ENCODE measurements around the gene TMEM74B.

TMEM74B gene

GRCh38 chr20:1131354-1131753 lies 53.4 kb downstream of the TMEM74B start:
- no peak for DNase-seq

GRCh38 chr20:1130847-1131246 lies 53.9 kb downstream of the TMEM74B start:
- DNase-seq = no peak
